ENCODE results near the gene ALPL.

Gene ALPL

DNA sequence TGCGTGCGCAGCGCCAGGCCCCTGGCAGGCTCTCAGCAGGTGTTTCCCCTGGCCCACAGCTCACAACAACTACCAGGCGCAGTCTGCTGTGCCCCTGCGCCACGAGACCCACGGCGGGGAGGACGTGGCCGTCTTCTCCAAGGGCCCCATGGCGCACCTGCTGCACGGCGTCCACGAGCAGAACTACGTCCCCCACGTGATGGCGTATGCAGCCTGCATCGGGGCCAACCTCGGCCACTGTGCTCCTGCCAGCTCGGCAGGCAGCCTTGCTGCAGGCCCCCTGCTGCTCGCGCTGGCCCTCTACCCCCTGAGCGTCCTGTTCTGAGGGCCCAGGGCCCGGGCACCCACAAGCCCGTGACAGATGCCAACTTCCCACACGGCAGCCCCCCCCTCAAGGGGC, 68.1 kb downstream of the ALPL start:
- ATAC-seq (ENCODE audit: low read depth) (no peak), DNase-seq (ENCODE audit: low spot score in 2 of 2) (no peak)
- no peaks in the 10 kb centered on the region for H3K9me3 Mint-ChIP-seq

DNA sequence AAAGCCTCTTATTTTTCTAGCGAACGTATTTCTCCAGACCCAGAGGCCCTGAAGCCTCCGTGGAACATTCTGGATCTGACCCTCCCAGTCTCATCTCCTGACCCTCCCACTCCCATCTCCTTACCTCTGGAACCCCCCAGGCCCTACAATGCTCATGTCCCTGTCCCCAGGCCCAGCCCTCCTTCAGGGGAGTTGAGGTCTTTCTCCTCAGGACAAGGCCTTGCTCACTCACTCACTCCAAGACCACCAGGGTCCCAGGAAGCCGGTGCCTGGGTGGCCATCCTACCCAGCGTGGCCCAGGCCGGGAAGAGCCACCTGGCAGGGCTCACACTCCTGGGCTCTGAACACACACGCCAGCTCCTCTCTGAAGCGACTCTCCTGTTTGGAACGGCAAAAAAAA, 68.7 kb downstream of the ALPL start:
- no peak for ATAC-seq (ENCODE audit: low read depth)
- no peaks in the 10 kb centered on the region for H3K9me3 Mint-ChIP-seq
- no peaks in the 10 kb centered on the region for H3K4me1 Mint-ChIP-seq
- H3K27ac Mint-ChIP-seq = no peak overlapping the region
- H3K4me3 Mint-ChIP-seq = no peak overlapping the region
- H3K27me3 Mint-ChIP-seq = peaks cover 9% of the 10 kb centered on the region
- no peak for DNase-seq (ENCODE audit: low spot score in 2 of 2)
- H3K36me3 Mint-ChIP-seq = no peaks in the 10 kb centered on the region

More for the DNA sequence above, 68.1 kb downstream of the ALPL start:
- H3K4me3 Mint-ChIP-seq = no peak overlapping the region
- no peaks in the 10 kb centered on the region for H3K4me1 Mint-ChIP-seq
- no peaks in the 10 kb centered on the region for H3K36me3 Mint-ChIP-seq
- no peak overlapping the region for H3K27ac Mint-ChIP-seq
- peaks cover 9% of the 10 kb centered on the region for H3K27me3 Mint-ChIP-seq

DNA sequence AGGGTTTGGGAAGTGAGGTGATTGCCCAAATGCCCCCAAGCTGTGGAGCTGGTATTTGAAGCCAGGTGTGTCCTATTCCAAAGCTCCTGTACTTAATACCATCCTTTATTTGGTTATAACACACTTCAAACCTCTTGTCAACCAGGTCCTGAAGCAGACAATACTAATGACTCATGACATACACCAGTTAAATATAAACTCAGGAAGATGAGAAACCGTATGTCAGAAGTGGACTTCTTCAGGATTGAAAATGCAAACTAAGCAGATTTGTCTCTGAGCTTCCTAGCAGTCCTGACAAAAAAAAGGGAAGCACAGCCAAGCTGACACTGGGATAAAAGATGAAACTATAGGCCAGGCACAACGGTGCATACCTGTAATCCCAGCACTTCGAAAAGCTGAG, 70.6 kb downstream of the ALPL start:
- Mint-ChIP-seq H3K36me3 (no peaks in the 10 kb centered on the region), H3K9me3 (no peaks in the 10 kb centered on the region), H3K27ac (no peak overlapping the region), H3K27me3 (peaks cover 9% of the 10 kb centered on the region), H3K4me1 (no peaks in the 10 kb centered on the region), H3K4me3 (no peak overlapping the region)
- DNase-seq (ENCODE audit: low spot score in 2 of 2) (no peak), ATAC-seq (ENCODE audit: low read depth) (no peak)

DNA sequence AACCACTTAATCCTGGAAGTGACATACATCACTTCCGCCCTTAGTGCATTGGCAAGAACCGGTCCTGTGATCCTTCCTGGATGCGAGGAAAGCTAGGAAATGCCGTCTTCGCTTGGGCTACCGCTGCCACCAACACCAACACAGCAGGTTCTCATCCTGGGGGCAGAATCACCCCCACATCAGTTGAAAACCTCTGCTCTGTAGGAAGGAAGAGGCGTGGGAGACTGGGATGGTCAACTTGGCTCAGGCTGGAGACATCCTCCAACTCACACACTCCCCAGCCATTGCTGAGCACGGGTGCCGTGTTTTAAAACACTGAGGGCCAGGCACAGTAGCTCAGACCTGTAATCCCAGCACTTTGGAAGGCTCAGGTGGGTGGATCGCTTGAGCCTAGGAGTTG, 74.9 kb downstream of the ALPL start:
- no peak for DNase-seq (ENCODE audit: low spot score in 2 of 2)
- Mint-ChIP-seq H3K4me1 (peaks cover 2% of the 10 kb centered on the region), H3K27ac (no peak overlapping the region), H3K27me3 (peaks cover 10% of the 10 kb centered on the region), H3K4me3 (no peak overlapping the region), H3K9me3 (no peaks in the 10 kb centered on the region), H3K36me3 (no peaks in the 10 kb centered on the region)
- no peak for ATAC-seq (ENCODE audit: low read depth)

DNA sequence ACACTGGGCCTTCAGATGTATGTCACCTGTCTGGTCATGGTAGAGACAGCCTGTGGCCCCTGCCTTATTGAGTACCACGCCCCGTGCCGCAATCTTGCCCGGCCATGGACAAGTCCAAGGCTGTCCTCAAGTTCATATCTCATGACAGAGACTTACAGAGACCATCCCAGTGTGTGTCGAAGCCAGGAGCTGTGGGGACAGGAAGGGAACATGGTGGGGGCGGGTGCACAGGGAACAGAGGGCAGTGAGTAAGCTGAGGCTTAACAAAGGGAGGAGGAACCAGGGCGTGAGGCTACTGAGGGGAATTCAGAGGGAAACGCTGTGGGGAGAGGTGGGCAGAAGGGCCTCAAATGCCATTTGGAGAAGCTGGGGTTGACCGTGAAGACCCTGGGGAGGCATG, 75.8 kb downstream of the ALPL start:
- H3K4me1 Mint-ChIP-seq = peaks cover 2% of the 10 kb centered on the region
- no peak for ATAC-seq (ENCODE audit: low read depth)
- peaks cover 10% of the 10 kb centered on the region for H3K27me3 Mint-ChIP-seq
- H3K27ac Mint-ChIP-seq = no peak overlapping the region
- no peaks in the 10 kb centered on the region for H3K9me3 Mint-ChIP-seq
- no peak overlapping the region for H3K4me3 Mint-ChIP-seq
- no peaks in the 10 kb centered on the region for H3K36me3 Mint-ChIP-seq
- DNase-seq (ENCODE audit: low spot score in 2 of 2) = no peak

DNA sequence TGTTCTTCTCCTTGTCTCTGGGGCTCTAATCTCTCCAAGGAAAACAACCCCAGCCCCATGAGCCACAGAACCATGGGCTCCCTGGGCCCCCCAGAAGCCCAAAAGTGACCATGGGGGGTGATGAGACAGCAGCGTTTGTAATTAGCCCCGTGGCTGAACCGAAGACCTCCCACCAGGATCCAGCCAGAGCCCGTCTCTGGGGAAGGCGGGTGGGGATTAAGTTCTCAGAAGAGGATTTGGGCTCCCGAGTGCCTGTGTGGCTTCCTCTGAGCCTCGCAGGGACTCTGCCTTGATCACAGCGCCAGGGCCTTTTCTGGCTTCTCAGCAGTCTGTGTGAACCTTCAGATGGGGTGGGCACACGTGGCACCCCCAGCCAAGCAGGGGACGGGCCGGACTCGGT, 77.0 kb downstream of the ALPL start:
- peaks cover 6% of the 10 kb centered on the region for H3K4me1 Mint-ChIP-seq
- ATAC-seq (ENCODE audit: low read depth) (no peak), DNase-seq (ENCODE audit: low spot score in 2 of 2) (no peak)
- H3K27me3 Mint-ChIP-seq = peaks cover 10% of the 10 kb centered on the region
- no peak overlapping the region for H3K27ac Mint-ChIP-seq
- H3K36me3 Mint-ChIP-seq = no peaks in the 10 kb centered on the region
- H3K4me3 Mint-ChIP-seq = no peak overlapping the region
- H3K9me3 Mint-ChIP-seq = no peaks in the 10 kb centered on the region

DNA sequence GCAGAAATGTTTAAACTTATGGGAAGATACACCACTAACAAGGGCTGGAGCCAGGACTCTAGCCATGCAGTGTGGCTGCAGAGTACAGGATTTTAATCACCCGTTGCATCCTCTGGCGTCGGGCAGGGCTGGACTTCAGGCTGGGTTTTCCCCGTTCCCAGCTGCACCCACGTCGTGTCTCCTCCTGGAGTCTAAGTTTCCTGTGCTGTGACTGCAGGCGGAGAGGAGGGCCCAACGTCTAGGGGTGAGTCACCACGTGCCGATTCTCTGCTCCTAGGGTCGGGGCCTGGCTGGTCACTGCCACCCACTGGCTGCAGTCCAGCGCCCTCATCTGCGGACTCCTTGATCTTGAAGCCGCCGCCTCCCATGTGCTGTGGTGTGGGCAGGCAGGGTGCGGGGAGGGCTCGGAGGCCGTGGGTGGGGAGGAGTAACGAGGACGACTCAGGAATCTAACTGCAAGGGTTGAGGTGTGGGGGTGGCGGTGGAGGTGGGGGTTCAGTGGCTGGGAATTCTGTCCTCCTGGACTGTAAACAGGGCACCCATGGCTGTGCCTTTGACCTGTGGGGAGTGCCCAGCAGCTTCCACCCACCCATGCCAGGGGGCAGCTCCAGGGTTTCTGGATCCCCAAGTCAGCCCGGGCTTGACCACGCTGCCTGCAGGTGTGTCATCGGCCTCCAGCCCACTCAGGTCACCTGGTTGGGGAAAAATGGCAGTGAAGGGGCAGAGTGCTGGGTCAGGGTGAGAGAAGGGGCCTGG, 77.8 kb downstream of the ALPL start:
- H3K4me3 Mint-ChIP-seq = no peak overlapping the region
- no peak overlapping the region for H3K27ac Mint-ChIP-seq
- no peaks in the 10 kb centered on the region for H3K9me3 Mint-ChIP-seq
- no peak for DNase-seq (ENCODE audit: low spot score in 2 of 2)
- H3K4me1 Mint-ChIP-seq = peaks cover 6% of the 10 kb centered on the region
- H3K27me3 Mint-ChIP-seq = peaks cover 8% of the 10 kb centered on the region
- H3K36me3 Mint-ChIP-seq = no peaks in the 10 kb centered on the region
- ATAC-seq (ENCODE audit: low read depth) = no peak

DNA sequence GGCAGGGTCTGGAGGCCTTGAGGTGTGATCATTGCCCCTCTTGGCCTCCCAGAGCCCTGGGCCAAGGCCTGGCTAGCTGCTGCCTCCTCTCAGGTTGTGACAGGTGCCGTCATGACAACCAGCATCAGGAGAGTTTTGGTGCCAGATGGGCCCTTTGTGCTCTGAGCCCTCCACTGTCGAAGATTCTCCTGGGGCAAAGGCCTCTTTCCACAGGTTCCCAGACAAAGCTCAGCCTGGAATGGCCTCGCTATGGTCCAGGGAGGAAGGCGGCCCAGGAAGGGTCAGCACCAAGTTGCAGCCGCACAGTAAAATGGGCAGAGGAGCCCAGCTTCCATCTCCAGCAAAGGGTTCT, 78.4 kb downstream of the ALPL start:
- Mint-ChIP-seq H3K9me3 (no peaks in the 10 kb centered on the region), H3K27ac (no peak overlapping the region)
- ATAC-seq (ENCODE audit: low read depth) = no peak

DNA sequence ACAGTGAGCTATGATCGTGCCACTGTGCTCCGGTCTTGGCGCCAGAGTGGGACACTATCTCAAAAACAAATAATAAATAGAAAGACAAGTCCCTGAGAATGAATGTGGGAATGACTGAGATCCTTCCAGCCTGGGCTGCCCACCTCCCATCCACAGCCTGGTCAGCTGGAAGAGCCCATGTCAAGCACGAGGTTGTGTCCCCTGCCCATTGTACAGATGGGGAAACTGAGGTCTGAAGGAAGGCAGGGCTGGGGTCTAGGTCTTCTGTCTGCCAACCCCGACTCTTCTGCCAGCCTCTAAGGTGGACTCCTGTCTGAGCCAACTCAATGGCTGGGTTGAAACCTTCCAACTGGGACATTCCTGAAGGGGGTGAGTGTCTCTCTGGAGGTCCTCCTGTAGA, 80.4 kb downstream of the ALPL start:
- ATAC-seq (ENCODE audit: low read depth) = no peak
- H3K4me1 Mint-ChIP-seq = peaks cover 6% of the 10 kb centered on the region

More for the DNA sequence above, 78.4 kb downstream of the ALPL start:
- DNase-seq (ENCODE audit: low spot score in 2 of 2) = no peak
- Mint-ChIP-seq H3K27me3 (peaks cover 9% of the 10 kb centered on the region), H3K36me3 (no peaks in the 10 kb centered on the region), H3K4me1 (peaks cover 6% of the 10 kb centered on the region), H3K4me3 (no peak overlapping the region)

DNA sequence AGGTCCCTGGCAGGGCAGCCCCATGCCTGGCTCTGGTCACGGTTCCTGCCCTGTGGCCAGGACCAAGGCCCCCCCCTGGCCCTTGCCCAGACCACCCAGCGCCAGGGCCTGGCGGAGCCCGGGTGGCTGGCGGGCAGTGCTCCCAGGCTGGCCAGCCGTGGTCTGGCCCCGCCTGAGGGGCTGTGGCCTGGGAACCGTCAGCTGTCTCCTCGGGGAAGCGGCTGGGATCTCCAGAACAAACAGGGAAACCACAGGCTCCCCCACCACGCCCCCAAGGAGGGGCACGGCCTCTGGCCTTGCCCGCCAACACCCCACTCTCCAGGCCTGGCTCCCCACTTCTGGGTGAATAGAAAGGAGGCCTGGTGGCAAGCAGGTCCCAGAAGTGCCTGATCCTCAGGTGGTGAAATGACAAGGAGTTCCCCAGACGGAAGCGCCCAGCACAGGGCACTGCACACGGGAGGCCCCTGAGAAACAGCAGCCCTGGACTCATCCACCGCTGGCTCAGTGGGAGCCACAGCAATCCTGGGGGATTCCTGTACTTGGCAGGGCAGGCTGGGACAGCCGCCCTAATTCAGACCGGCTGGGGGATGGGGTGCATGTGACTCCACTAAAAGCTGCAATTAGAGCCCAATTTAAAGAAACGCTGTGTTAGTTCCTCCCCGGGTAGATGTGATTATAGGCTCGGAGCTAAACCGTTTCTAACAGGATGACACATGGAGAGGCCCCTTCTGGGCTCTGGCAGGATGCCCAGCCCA, 81.1 kb downstream of the ALPL start:
- Mint-ChIP-seq H3K9me3 (no peaks in the 10 kb centered on the region), H3K27me3 (peaks cover 14% of the 10 kb centered on the region), H3K4me3 (no peak overlapping the region), H3K36me3 (no peaks in the 10 kb centered on the region), H3K4me1 (peaks cover 4% of the 10 kb centered on the region), H3K27ac (no peak overlapping the region)
- DNase-seq (ENCODE audit: low spot score in 2 of 2) (no peak), ATAC-seq (ENCODE audit: low read depth) (no peak)

More for the DNA sequence above, 80.4 kb downstream of the ALPL start:
- no peaks in the 10 kb centered on the region for H3K9me3 Mint-ChIP-seq
- DNase-seq (ENCODE audit: low spot score in 2 of 2) = no peak
- H3K36me3 Mint-ChIP-seq = no peaks in the 10 kb centered on the region
- no peak overlapping the region for H3K27ac Mint-ChIP-seq
- H3K4me3 Mint-ChIP-seq = no peak overlapping the region
- peaks cover 13% of the 10 kb centered on the region for H3K27me3 Mint-ChIP-seq

DNA sequence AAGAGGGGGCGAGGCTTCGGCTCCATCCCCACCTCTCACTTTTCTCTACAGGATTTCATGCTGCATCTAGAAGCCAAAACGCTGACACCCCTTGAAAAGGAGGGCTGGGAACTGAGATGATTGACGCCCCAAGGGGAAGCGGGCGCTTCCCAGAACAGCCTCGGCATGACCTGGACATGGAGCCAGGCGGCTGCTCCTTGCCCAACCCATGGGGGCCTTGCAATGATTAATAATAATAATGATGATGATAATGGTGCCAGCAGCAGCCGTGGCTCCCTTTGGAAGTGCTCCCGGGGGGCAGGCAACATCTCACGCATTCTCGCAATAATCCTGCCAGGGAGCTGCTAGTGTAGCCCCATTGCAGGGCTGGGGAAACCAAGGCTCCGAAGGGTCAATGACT, 81.7 kb downstream of the ALPL start:
- H3K27ac Mint-ChIP-seq = no peak overlapping the region
- peaks cover 18% of the 10 kb centered on the region for H3K27me3 Mint-ChIP-seq
- peaks cover 4% of the 10 kb centered on the region for H3K4me1 Mint-ChIP-seq
- no peak for DNase-seq (ENCODE audit: low spot score in 2 of 2)
- H3K4me3 Mint-ChIP-seq = no peak overlapping the region
- H3K36me3 Mint-ChIP-seq = no peaks in the 10 kb centered on the region
- no peaks in the 10 kb centered on the region for H3K9me3 Mint-ChIP-seq
- no peak for ATAC-seq (ENCODE audit: low read depth)

DNA sequence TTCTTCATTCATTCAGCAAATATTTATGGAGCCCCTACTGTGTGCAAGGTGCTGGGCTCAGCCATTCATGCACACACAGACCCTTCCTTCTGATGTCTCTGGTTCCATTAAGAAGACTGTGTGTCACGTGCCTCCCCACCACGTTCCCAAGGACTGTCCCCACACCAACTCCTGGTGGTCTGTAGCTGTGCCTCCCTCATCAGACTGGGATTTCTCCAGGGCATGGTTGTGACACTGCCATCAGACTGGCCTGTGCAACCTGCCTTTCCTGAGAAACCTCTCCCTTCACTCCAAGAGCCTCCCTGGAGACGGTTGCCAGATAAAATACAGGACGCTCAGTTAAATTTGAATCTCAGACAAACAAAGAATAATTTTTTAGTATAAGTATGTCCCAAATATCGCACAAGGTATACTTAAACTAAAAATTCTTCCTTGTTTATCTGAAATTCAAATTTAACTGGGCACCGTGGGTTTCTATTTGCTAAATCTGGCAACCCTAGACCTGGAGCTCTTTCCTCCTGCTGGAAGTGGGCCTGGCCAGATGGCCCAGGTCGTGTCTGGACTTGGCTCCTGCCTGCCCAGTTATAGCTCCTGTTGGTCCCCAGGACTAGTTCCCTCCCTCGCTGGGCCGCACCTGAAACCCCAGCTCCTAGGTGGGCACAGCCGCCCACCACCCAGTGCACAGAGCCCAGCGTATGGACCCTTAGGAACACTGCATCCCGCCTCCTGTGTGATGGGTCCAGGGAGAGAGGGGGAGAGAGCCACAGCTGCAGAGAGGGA, 83.1 kb downstream of the ALPL start:
- ATAC-seq (ENCODE audit: low read depth) (no peak), DNase-seq (ENCODE audit: low spot score in 2 of 2) (no peak)
- Mint-ChIP-seq H3K4me3 (no peak overlapping the region), H3K4me1 (peaks cover 4% of the 10 kb centered on the region), H3K27me3 (peaks cover 18% of the 10 kb centered on the region), H3K9me3 (no peaks in the 10 kb centered on the region), H3K27ac (no peak overlapping the region), H3K36me3 (no peaks in the 10 kb centered on the region)

DNA sequence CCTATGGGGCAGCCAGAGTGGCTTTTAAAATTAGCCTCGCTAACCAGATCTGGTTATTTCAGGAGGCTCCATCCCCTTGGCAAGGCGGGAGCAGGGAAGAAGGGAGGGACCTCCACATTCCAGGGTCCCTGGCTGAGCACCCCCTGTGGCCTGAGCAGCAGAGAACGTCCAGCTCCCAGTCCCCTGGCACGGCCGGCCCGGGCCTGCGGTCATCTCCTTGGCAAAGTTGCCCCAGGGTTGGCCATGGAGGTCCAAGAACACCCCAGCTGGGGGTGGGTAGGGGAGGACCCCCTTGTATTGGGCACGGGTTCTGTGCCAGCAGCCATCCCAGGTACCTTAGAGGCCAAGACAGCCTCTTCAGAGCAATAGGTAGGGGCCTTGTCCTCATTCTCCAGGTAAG, 84.0 kb downstream of the ALPL start:
- ATAC-seq (ENCODE audit: low read depth) = no peak
- H3K27ac Mint-ChIP-seq = no peak overlapping the region
- DNase-seq (ENCODE audit: low spot score in 2 of 2) = no peak
- H3K4me3 Mint-ChIP-seq = no peak overlapping the region
- H3K9me3 Mint-ChIP-seq = no peaks in the 10 kb centered on the region
- peaks cover 15% of the 10 kb centered on the region for H3K27me3 Mint-ChIP-seq
- H3K4me1 Mint-ChIP-seq = peaks cover 4% of the 10 kb centered on the region
- no peaks in the 10 kb centered on the region for H3K36me3 Mint-ChIP-seq

DNA sequence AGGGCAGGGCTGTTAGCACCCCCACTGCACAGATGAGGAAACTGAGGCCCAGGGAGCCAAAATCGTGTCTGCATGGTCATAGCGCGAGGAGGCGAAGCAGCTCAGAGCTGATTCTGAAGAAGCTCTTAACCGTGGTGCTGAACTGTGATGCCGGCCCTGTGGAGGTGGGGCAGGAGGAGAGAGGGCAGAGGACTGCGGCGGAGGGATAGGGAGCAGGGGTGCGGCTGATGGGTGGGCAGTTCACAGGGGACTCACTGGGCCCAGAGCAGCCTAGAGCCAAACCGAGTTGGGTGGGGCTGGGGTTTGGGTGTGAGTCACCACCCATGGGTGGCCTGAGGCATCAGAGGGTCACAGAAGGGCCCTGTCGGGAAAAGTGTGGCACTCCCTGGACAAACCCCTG, 85.3 kb downstream of the ALPL start:
- Mint-ChIP-seq H3K9me3 (no peaks in the 10 kb centered on the region), H3K27ac (no peak overlapping the region), H3K4me3 (no peak overlapping the region), H3K4me1 (peaks cover 4% of the 10 kb centered on the region), H3K36me3 (no peaks in the 10 kb centered on the region), H3K27me3 (peaks cover 20% of the 10 kb centered on the region)
- DNase-seq (ENCODE audit: low spot score in 2 of 2) (no peak), ATAC-seq (ENCODE audit: low read depth) (no peak)
